ENCODE data around the gene YPEL1. TPM values are rescaled to one million over a fixed set of nuclear protein-coding genes. Genes with fewer than 3 reads are reported as not detected.
"Not testable (repeated sequence)": the region's sequence is repeated elsewhere in the genome, so short reads cannot be mapped to it uniquely, and the experiment has no call there.

YPEL1 gene
- total and polyA plus RNA-seq, 12 donors = 1.5 to 14.6 (median 7.6) TPM

DNA sequence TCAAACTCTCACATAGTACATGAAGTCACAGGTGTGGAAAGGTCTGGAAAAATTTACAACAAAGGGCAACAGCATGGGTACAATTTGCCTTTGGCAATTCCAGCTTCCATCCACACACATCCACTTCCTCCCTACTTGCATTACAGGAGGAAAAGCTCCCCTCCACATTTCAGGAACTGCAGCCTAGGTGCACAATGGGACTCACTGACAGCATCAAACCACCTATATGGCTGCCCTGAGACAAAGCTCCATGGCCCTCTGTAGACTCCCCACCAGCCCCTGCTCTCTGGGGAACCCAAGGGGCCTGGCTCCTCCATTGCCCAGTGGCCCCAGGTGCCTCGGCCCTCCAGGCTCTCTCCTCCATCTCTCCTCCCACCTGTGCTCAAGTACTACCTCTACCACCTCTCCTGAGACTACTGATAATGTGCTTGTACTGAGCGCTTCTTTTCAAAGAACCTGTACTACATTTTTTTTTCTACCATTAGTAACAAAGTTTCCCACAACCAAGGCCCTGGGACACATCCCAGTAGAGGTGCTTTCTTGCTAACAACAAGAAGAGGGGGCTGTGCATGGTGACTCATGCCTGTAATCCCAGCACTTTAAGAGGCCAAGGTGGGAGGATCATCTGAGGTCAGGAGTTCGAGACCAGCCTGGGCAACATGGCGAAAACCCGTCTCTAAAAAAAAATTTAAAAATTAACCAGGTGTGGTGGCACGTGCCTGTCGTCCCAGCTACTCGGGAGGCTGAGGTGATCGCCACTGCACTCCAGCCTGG, 4.9 kb downstream of the YPEL1 start:
- no peak for DNase-seq
- no peak overlapping the region for H3K27ac ChIP-seq
- H3K36me3 ChIP-seq = peaks cover 0 to 3% (median 0%) of the 10 kb centered on the region in 9 donors
- H3K27me3 ChIP-seq = no peaks in the 10 kb centered on the region
- intact Hi-C loops (cut with DNase I) = loop anchor here in 1 of 10 donors (10.0 kb wide), 1 partner anchor 84 kb away; no protein-coding TSS in a partner anchor
- no peak for ATAC-seq
- no peaks in the 10 kb centered on the region for H3K9me3 ChIP-seq
- peaks cover 2 to 14% (median 9%) of the 10 kb centered on the region in 9 donors for H3K4me1 ChIP-seq
- TF ChIP-seq, protein P1, sequence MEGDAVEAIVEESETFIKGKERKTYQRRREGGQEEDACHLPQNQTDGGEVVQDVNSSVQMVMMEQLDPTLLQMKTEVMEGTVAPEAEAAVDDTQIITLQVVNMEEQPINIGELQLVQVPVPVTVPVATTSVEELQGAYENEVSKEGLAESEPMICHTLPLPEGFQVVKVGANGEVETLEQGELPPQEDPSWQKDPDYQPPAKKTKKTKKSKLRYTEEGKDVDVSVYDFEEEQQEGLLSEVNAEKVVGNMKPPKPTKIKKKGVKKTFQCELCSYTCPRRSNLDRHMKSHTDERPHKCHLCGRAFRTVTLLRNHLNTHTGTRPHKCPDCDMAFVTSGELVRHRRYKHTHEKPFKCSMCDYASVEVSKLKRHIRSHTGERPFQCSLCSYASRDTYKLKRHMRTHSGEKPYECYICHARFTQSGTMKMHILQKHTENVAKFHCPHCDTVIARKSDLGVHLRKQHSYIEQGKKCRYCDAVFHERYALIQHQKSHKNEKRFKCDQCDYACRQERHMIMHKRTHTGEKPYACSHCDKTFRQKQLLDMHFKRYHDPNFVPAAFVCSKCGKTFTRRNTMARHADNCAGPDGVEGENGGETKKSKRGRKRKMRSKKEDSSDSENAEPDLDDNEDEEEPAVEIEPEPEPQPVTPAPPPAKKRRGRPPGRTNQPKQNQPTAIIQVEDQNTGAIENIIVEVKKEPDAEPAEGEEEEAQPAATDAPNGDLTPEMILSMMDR (IDR thresholded peaks at IDR 0.05) = no peak
- 94 to 96% methylated on average over 9 of the region's 9 CpGs for WGBS, 2 donors
- H3K4me3 ChIP-seq = no peak overlapping the region

DNA sequence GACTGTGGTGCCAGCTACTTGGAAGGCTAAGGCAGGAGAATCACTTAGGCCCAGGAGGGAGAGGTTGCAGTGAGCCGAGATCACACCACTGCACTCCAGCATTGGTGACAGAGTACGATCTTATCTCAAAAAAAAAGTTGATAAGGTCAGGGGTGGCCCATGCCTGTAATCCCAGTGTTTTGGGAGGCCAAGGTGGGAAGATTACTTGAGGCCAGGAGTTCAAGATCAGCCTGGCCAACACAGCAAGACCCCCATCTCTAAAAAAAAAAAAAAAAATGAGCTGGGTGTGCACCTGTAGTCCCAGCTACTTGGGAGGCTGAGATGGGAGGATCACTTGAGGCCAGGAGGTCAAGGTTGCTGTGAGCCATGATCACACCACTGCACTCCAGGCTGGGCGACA, 6.4 kb downstream of the YPEL1 start:
- not testable (repeated sequence) for ATAC-seq, H3K4me3 ChIP-seq, H3K36me3 ChIP-seq, DNase-seq, H3K9me3 ChIP-seq, H3K4me1 ChIP-seq, H3K27me3 ChIP-seq, H3K27ac ChIP-seq
- WGBS, 2 donors = 91 to 95% methylated on average over 3 of the region's 3 CpGs
- intact Hi-C loops (cut with DNase I) = loop anchor here in 2 of 10 donors (5.0 to 10.0 kb wide), 2 partner anchors 48 to 76 kb away; no protein-coding TSS in a partner anchor

- Histone ChIP-seq H3K4me1 (no peaks in the 10 kb centered on the region), H3K27me3 (no peaks in the 10 kb centered on the region), H3K36me3 (peaks cover 0 to 10% (median 0%) of the 10 kb centered on the region in 9 donors), H3K9me3 (no peaks in the 10 kb centered on the region), H3K27ac (no peak overlapping the region), H3K4me3 (no peak overlapping the region)
- no peak for DNase-seq
- intact Hi-C loops (cut with DNase I) = loop anchor here in 2 of 10 donors (5.0 to 10.0 kb wide), 2 partner anchors 49 to 77 kb away; no protein-coding TSS in a partner anchor
- TF ChIP-seq, protein P1 (IDR thresholded peaks at IDR 0.05) = no peak
- WGBS, 2 donors = 80 to 84% methylated on average over 12 of the region's 12 CpGs
- ATAC-seq = no peak
These were observed 7.3 kb downstream of the YPEL1 start for GRCh38 chr22:21728270-21728669.

DNA sequence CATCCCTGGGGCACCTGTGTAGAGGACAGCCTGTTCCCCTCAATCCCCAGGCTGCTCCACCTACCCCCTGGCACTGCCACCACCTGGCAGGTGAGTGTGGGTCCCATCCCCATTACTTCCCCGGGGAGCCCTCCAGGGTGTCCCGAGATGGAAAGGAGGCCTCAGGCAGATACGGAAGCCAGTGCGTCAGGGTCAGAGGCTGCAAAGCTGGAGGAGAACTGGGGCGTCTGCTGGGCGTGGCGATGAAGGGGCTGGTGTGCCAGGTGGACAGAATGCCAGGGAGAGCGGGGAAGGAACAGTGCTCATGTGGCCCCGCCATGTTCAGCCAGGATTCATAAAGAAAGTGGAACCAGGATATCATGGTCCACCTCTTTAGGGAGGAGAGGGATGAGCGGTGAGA, 7.8 kb downstream of the YPEL1 start:
- H3K4me1 ChIP-seq = no peaks in the 10 kb centered on the region
- H3K27me3 ChIP-seq = no peaks in the 10 kb centered on the region
- no peak for DNase-seq
- TF ChIP-seq, protein P1 (IDR thresholded peaks at IDR 0.05) = no peak
- no peak overlapping the region for H3K4me3 ChIP-seq
- no peak for ATAC-seq
- peaks cover 0 to 10% (median 0%) of the 10 kb centered on the region in 9 donors for H3K36me3 ChIP-seq
- no peaks in the 10 kb centered on the region for H3K9me3 ChIP-seq
- intact Hi-C loops (cut with DNase I) = loop anchor here in 2 of 10 donors (5.0 to 10.0 kb wide), 2 partner anchors 50 to 77 kb away; no protein-coding TSS in a partner anchor
- 90 to 95% methylated on average over 10 of the region's 10 CpGs for WGBS, 2 donors
- no peak overlapping the region for H3K27ac ChIP-seq

DNA sequence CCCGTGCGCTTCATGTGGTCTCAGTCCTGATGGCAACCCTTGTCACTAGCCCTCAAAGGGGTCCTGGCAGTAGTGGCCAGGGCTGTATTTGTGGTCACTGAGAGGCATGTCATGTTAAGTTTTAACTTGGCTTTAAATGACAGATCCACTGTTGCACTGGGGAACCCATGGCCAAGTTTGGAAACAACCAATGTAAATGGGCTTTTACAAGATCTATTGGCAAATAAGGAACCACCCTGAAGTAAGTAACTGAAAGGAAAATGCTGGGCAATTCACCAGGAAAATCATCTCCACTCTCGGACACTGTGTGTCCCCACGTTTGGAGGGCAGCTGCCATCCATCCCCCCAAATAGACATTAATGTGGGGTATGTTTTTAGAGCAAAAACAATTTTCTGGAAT, 8.4 kb downstream of the YPEL1 start:
- intact Hi-C loops (cut with DNase I) = loop anchor here in 2 of 10 donors (5.0 to 10.0 kb wide), 2 partner anchors 50 to 78 kb away; no protein-coding TSS in a partner anchor
- 91 to 93% methylated on average over 4 of the region's 4 CpGs for WGBS, 2 donors
- H3K4me3 ChIP-seq = no peak overlapping the region
- no peaks in the 10 kb centered on the region for H3K4me1 ChIP-seq
- no peak for DNase-seq
- H3K27me3 ChIP-seq = no peaks in the 10 kb centered on the region
- TF ChIP-seq, protein P1 (IDR thresholded peaks at IDR 0.05) = no peak
- no peak for ATAC-seq
- H3K9me3 ChIP-seq = no peaks in the 10 kb centered on the region
- H3K27ac ChIP-seq = no peak overlapping the region
- H3K36me3 ChIP-seq = peaks cover 0 to 10% (median 0%) of the 10 kb centered on the region in 9 donors

Data from heart right ventricle (tissue), 16 donors.